SK-N-MC (cell line): ENCODE results near the gene SCFD1.

Source experiments
- EZH2 ChIP-seq: fragments of 200-600 bp; sonication (generic); IDR thresholded peaks from one replicate; pipeline ENCODE4 v1.6.1; 2017; ENCODE audit warnings: antibody characterized with exemption
- FOXP2 ChIP-seq: optimal IDR thresholded peaks from 2 replicates; pipeline ENCODE3; 2011; ENCODE audit warnings: mild to moderate bottlenecking, moderate library complexity; ENCODE audit not compliant: insufficient read depth; ENCODE audit errors: extremely low read length, control extremely low read depth
- POLR2AphosphoS5 ChIP-seq: IDR thresholded peaks from 2 replicates; pipeline ENCODE4 v1.6.1; 2012; ENCODE audit warnings: mild to moderate bottlenecking, low read depth, low read length, borderline replicate concordance

DNA sequence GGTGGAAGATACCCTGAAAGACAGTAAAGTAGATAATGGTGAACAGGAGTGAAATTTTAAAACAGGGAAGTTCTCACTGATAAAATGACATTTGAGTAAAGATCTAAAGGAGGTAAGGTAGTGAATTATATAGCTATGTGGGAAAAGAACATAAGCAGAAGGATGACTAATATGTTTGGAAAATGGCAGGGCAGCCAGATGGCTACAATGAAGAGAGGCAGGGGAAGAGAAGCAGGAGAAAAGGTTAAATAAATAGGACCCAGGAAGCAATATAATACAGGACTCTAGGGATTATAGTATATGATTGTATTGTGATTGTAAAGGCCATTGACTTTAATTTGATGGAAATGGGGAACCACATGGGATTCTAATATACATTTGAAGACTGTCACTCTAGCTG, 33.0 kb downstream of the SCFD1 start:
- TF ChIP-seq POLR2AphosphoS5, result no peak
- no peak for TF ChIP-seq FOXP2
- TF ChIP-seq EZH2, result no peak
